ENCODE data around the gene RPS6KA4. TPM values are rescaled to one million over a fixed set of nuclear protein-coding genes. Genes with fewer than 3 reads are reported as not detected.

RPS6KA4 gene
- total RNA-seq, 6 donors from 2014 or later, result 16.3 to 93.2 (median 46.7) TPM

GRCh38 chr11:64403106-64403505, 44.1 kb downstream of the RPS6KA4 start:
- ATAC-seq (ENCODE audit: low FRiP score in 2 of 2), result no peak
- 74 to 83% methylated on average over 5 of the region's 5 CpGs for WGBS, 2 donors
- H3K36me3 ChIP-seq, result no peaks in the 10 kb centered on the region

GRCh38 chr11:64406221-64406946, 47.4 kb downstream of the RPS6KA4 start:
- Histone ChIP-seq H3K4me1 (peaks cover 0 to 4% (median 0%) of the 10 kb centered on the region in 4 donors), H3K27me3 (no peaks in the 10 kb centered on the region), H3K36me3 (no peaks in the 10 kb centered on the region), H3K4me3 (no peak overlapping the region), H3K27ac (no peak overlapping the region), H3K9me3 (no peaks in the 10 kb centered on the region)
- no peak for DNase-seq
- no peak for ATAC-seq (ENCODE audit: low FRiP score in 2 of 2)
- TF ChIP-seq POLR2A (IDR thresholded peaks at IDR 0.05) (no peak), EP300 (IDR thresholded peaks at IDR 0.05) (no peak), POLR2AphosphoS5 (IDR thresholded peaks at IDR 0.05) (no peak), CTCF (IDR thresholded peaks at IDR 0.05) (no peak)
- 61 to 63% methylated on average over 7 to 10 of the region's 10 CpGs for WGBS, 2 donors

More at GRCh38 chr11:64403106-64403505, 44.1 kb downstream of the RPS6KA4 start:
- H3K27me3 ChIP-seq, result no peaks in the 10 kb centered on the region
- H3K4me1 ChIP-seq, result peaks cover 0 to 4% (median 0%) of the 10 kb centered on the region in 4 donors
- no peak overlapping the region for H3K27ac ChIP-seq
- TF ChIP-seq POLR2AphosphoS5 (IDR thresholded peaks at IDR 0.05) (no peak), EP300 (IDR thresholded peaks at IDR 0.05) (no peak), CTCF (IDR thresholded peaks at IDR 0.05) (no peak), POLR2A (IDR thresholded peaks at IDR 0.05) (no peak)
- no peak for DNase-seq
- no peaks in the 10 kb centered on the region for H3K9me3 ChIP-seq
- no peak overlapping the region for H3K4me3 ChIP-seq

GRCh38 chr11:64407221-64407620, 48.3 kb downstream of the RPS6KA4 start:
- Histone ChIP-seq H3K4me1 (peaks cover 0 to 4% (median 0%) of the 10 kb centered on the region in 4 donors), H3K27ac (no peak overlapping the region), H3K27me3 (no peaks in the 10 kb centered on the region), H3K36me3 (no peaks in the 10 kb centered on the region), H3K9me3 (no peaks in the 10 kb centered on the region), H3K4me3 (no peak overlapping the region)
- DNase-seq (no peak), ATAC-seq (ENCODE audit: low FRiP score in 2 of 2) (no peak)
- no peak for TF ChIP-seq POLR2A (IDR thresholded peaks at IDR 0.05)
- no peak for TF ChIP-seq EP300 (IDR thresholded peaks at IDR 0.05)
- TF ChIP-seq CTCF (IDR thresholded peaks at IDR 0.05), result no peak
- TF ChIP-seq POLR2AphosphoS5 (IDR thresholded peaks at IDR 0.05), result no peak
- 82 to 88% methylated on average over 6 to 11 of the region's 11 CpGs for WGBS, 2 donors

- H3K36me3 ChIP-seq, result no peaks in the 10 kb centered on the region
- no peaks in the 10 kb centered on the region for H3K9me3 ChIP-seq
- WGBS, 2 donors, result 86 to 100% methylated on average over 2 of the region's 2 CpGs
- no peaks in the 10 kb centered on the region for H3K27me3 ChIP-seq
- no peak for TF ChIP-seq POLR2AphosphoS5 (IDR thresholded peaks at IDR 0.05)
- no peak for TF ChIP-seq EP300 (IDR thresholded peaks at IDR 0.05)
- TF ChIP-seq CTCF (IDR thresholded peaks at IDR 0.05), result no peak
- TF ChIP-seq POLR2A (IDR thresholded peaks at IDR 0.05), result no peak
- H3K4me1 ChIP-seq, result peaks cover 0 to 4% (median 0%) of the 10 kb centered on the region in 4 donors
- DNase-seq (no peak), ATAC-seq (ENCODE audit: low FRiP score in 2 of 2) (no peak)
- H3K27ac ChIP-seq, result no peak overlapping the region
- H3K4me3 ChIP-seq, result no peak overlapping the region
Observed at GRCh38 chr11:64407630-64408029, 48.7 kb downstream of the RPS6KA4 start.

- peaks cover 0 to 4% (median 0%) of the 10 kb centered on the region in 4 donors for H3K4me1 ChIP-seq
- 71% methylated on average over 14 of the region's 20 CpGs; no CpG with 5 or more reads in 1 of the 2 donors for WGBS, 2 donors
- no peak overlapping the region for H3K27ac ChIP-seq
- DNase-seq, result no peak
- TF ChIP-seq CTCF (IDR thresholded peaks at IDR 0.05), result no peak
- no peak for TF ChIP-seq POLR2A (IDR thresholded peaks at IDR 0.05)
- no peak for TF ChIP-seq POLR2AphosphoS5 (IDR thresholded peaks at IDR 0.05)
- TF ChIP-seq EP300 (IDR thresholded peaks at IDR 0.05), result no peak
- H3K36me3 ChIP-seq, result no peaks in the 10 kb centered on the region
- no peak overlapping the region for H3K4me3 ChIP-seq
- no peaks in the 10 kb centered on the region for H3K9me3 ChIP-seq
- H3K27me3 ChIP-seq, result no peaks in the 10 kb centered on the region
- ATAC-seq (ENCODE audit: low FRiP score in 2 of 2), result no peak
Observed at GRCh38 chr11:64409278-64409677, 50.3 kb downstream of the RPS6KA4 start.
